GM19438 (cell line): ENCODE measurements around the gene APOD.

Experiments
- ATAC-seq: cut with Tn5 transposase; IDR thresholded peaks from one replicate; pipeline ENCODE4 v1.9.1; 2021; ENCODE audit warnings: low read depth; ENCODE audit not compliant: unreplicated experiment

APOD gene

GRCh38 chr3:195532834-195533233, 50.9 kb downstream of the APOD start:
- ATAC-seq = no peak

GRCh38 chr3:195532345-195532744, 51.4 kb downstream of the APOD start:
- no peak for ATAC-seq

- ATAC-seq = no peak
These were observed 52.1 kb downstream of the APOD start for GRCh38 chr3:195531683-195532082.

GRCh38 chr3:195526492-195526891, 57.2 kb downstream of the APOD start:
- ATAC-seq = no peak

- no peak for ATAC-seq
These were observed 59.4 kb downstream of the APOD start for GRCh38 chr3:195524171-195524896.

- ATAC-seq = no peak
These were observed 61.3 kb downstream of the APOD start for GRCh38 chr3:195522254-195523023.
